ENCODE measurements around the gene DGCR2. TPM values are rescaled to one million over a fixed set of nuclear protein-coding genes. Genes with fewer than 3 reads are reported as not detected.

DGCR2 gene
- total RNA-seq, 1 experiment from 2014 or later, result 41.1 TPM

GRCh38 chr22:19134874-19135273 is 12.7 kb upstream of the DGCR2 start:
- no peak overlapping the region for H3K4me3 ChIP-seq (ENCODE audit: low read depth, low read length, poor library complexity, severe bottlenecking)
- ChIA-PET CTCF (no interaction called here), POLR2A (ENCODE audit: low non-redundant PET) (no interaction called here)
- no peaks in the 10 kb centered on the region for H3K4me1 ChIP-seq (ENCODE audit: insufficient read depth, low read length, poor library complexity, severe bottlenecking)
- no peak for DNase-seq (ENCODE audit: low spot score)
- H3K36me3 ChIP-seq (ENCODE audit: insufficient read depth, low read length, poor library complexity, severe bottlenecking), result peaks cover 10% of the 10 kb centered on the region
- H3K27me3 ChIP-seq (replicated peaks; ENCODE audit: insufficient read depth, low read depth, low read length, poor library complexity), result no peaks in the 10 kb centered on the region
- no peak overlapping the region for H3K27ac ChIP-seq (ENCODE audit: low read depth, low read length, poor library complexity, severe bottlenecking)
- BruUV-seq (replicated peaks), result no TSS peak
- intact Hi-C loops (cut with micrococcal nuclease; ENCODE audit: unreplicated experiment), result no loop called here
- no peaks in the 10 kb centered on the region for H3K9me3 ChIP-seq (ENCODE audit: low read depth, low read length, poor library complexity, severe bottlenecking)
- no peak for TF ChIP-seq EZH2 (IDR thresholded peaks at IDR 0.05; ENCODE audit: borderline replicate concordance, low read depth, low read length, poor library complexity, severe bottlenecking)
- TF ChIP-seq CTCF (conservative IDR thresholded peaks at IDR 0.05; ENCODE audit: low read depth, low read length), result no peak

- H3K27ac ChIP-seq (ENCODE audit: low read depth, low read length, poor library complexity, severe bottlenecking), result no peak overlapping the region
- ChIA-PET POLR2A (ENCODE audit: low non-redundant PET) (no interaction called here), CTCF (no interaction called here)
- no peaks in the 10 kb centered on the region for H3K27me3 ChIP-seq (replicated peaks; ENCODE audit: insufficient read depth, low read depth, low read length, poor library complexity)
- no peak for DNase-seq (ENCODE audit: low spot score)
- H3K4me1 ChIP-seq (ENCODE audit: insufficient read depth, low read length, poor library complexity, severe bottlenecking), result no peaks in the 10 kb centered on the region
- BruUV-seq (replicated peaks), result no TSS peak
- intact Hi-C loops (cut with micrococcal nuclease; ENCODE audit: unreplicated experiment), result no loop called here
- H3K9me3 ChIP-seq (ENCODE audit: low read depth, low read length, poor library complexity, severe bottlenecking), result no peaks in the 10 kb centered on the region
- peaks cover 5% of the 10 kb centered on the region for H3K36me3 ChIP-seq (ENCODE audit: insufficient read depth, low read length, poor library complexity, severe bottlenecking)
- H3K4me3 ChIP-seq (ENCODE audit: low read depth, low read length, poor library complexity, severe bottlenecking), result no peak overlapping the region
- no peak for TF ChIP-seq EZH2 (IDR thresholded peaks at IDR 0.05; ENCODE audit: borderline replicate concordance, low read depth, low read length, poor library complexity, severe bottlenecking)
These were observed 12.1 kb upstream of the DGCR2 start for GRCh38 chr22:19134176-19134831.

GRCh38 chr22:19133561-19133960 is 11.3 kb upstream of the DGCR2 start:
- POLR2A ChIA-PET (ENCODE audit: low non-redundant PET), result no interaction called here

More at GRCh38 chr22:19133561-19133960, 11.3 kb upstream of the DGCR2 start:
- peaks cover 3% of the 10 kb centered on the region for H3K36me3 ChIP-seq (ENCODE audit: insufficient read depth, low read length, poor library complexity, severe bottlenecking)
- H3K27me3 ChIP-seq (replicated peaks; ENCODE audit: insufficient read depth, low read depth, low read length, poor library complexity), result no peaks in the 10 kb centered on the region
- no TSS peak for BruUV-seq (replicated peaks)
- intact Hi-C loops (cut with micrococcal nuclease; ENCODE audit: unreplicated experiment), result no loop called here
- no peaks in the 10 kb centered on the region for H3K4me1 ChIP-seq (ENCODE audit: insufficient read depth, low read length, poor library complexity, severe bottlenecking)
- TF ChIP-seq EZH2 (IDR thresholded peaks at IDR 0.05; ENCODE audit: borderline replicate concordance, low read depth, low read length, poor library complexity, severe bottlenecking) (no peak), CTCF (conservative IDR thresholded peaks at IDR 0.05; ENCODE audit: low read depth, low read length) (no peak)
- no peaks in the 10 kb centered on the region for H3K9me3 ChIP-seq (ENCODE audit: low read depth, low read length, poor library complexity, severe bottlenecking)
- CTCF ChIA-PET, result no interaction called here
- H3K27ac ChIP-seq (ENCODE audit: low read depth, low read length, poor library complexity, severe bottlenecking), result no peak overlapping the region
- no peak overlapping the region for H3K4me3 ChIP-seq (ENCODE audit: low read depth, low read length, poor library complexity, severe bottlenecking)
- no peak for DNase-seq (ENCODE audit: low spot score)
